ENCODE data around the gene CNOT9. TPM values are rescaled to one million over a fixed set of nuclear protein-coding genes. Genes with fewer than 3 reads are reported as not detected.

Gene CNOT9
- total RNA-seq, 1 experiment from 2014 or later = 45.8 TPM

- TF ChIP-seq CTCF (conservative IDR thresholded peaks at IDR 0.05) = no peak
- TF ChIP-seq EZH2 (IDR thresholded peaks at IDR 0.05; ENCODE audit: low read depth) = no peak
- Histone ChIP-seq H3K79me2 (ENCODE audit: low read depth) (peaks cover 5% of the 10 kb centered on the region; the same call in 1 of the 2 replicates), H3K36me3 (ENCODE audit: low read depth) (peaks cover 19% of the 10 kb centered on the region; the same call in 1 of the 2 replicates), H3K27ac (no peak overlapping the region), H3K9me3 (ENCODE audit: insufficient read depth, low read depth) (no peaks in the 10 kb centered on the region), H3K27me3 (ENCODE audit: insufficient read depth, low read depth) (no peaks in the 10 kb centered on the region), H3F3A (ENCODE audit: insufficient read depth, low read depth) (peaks cover 11% of the 10 kb centered on the region), H3K4me2 (no peak overlapping the region), H2AFZ (no peak overlapping the region), H3K9me2 (ENCODE audit: insufficient read depth) (no peaks in the 10 kb centered on the region), H3K4me3 (no peak overlapping the region), H4K20me1 (ENCODE audit: insufficient read depth) (no peaks in the 10 kb centered on the region), H3K4me1 (replicated peaks; ENCODE audit: insufficient read depth) (no peaks in the 10 kb centered on the region)
- intact Hi-C loops (cut with micrococcal nuclease; ENCODE audit: unreplicated experiment) = no loop called here
- no peak for DNase-seq
- BruUV-seq (replicated peaks) = no TSS peak
- ChIA-PET POLR2A (ENCODE audit: unreplicated experiment) (no interaction called here), CTCF (no interaction called here)
Measured at GRCh38 chr2:218583983-218584850, 15.6 kb downstream of the CNOT9 start.

- CTCF ChIA-PET = no interaction called here
Measured at GRCh38 chr2:218585541-218585940, 16.9 kb downstream of the CNOT9 start.

GRCh38 chr2:218605432-218605831 is 36.8 kb downstream of the CNOT9 start:
- peaks cover 20% of the 10 kb centered on the region; the same call in 1 of the 2 replicates for H3K4me1 ChIP-seq (replicated peaks; ENCODE audit: insufficient read depth)
- no peak overlapping the region for H2AFZ ChIP-seq
- no peak overlapping the region for H3K4me2 ChIP-seq
- no peaks in the 10 kb centered on the region for H4K20me1 ChIP-seq (ENCODE audit: insufficient read depth)
- TF ChIP-seq CTCF (conservative IDR thresholded peaks at IDR 0.05) = no peak
- no peak for TF ChIP-seq EZH2 (IDR thresholded peaks at IDR 0.05; ENCODE audit: low read depth)
- H3K36me3 ChIP-seq (ENCODE audit: low read depth) = no peaks in the 10 kb centered on the region
- intact Hi-C loops (cut with micrococcal nuclease; ENCODE audit: unreplicated experiment) = no loop called here
- H3K4me3 ChIP-seq = no peak overlapping the region
- no TSS peak for BruUV-seq (replicated peaks)
- H3K27ac ChIP-seq = no peak overlapping the region
- no peaks in the 10 kb centered on the region for H3K27me3 ChIP-seq (ENCODE audit: insufficient read depth, low read depth)
- ChIA-PET CTCF (no interaction called here), POLR2A (ENCODE audit: unreplicated experiment) (no interaction called here)
- no peak for DNase-seq
- no peaks in the 10 kb centered on the region for H3K9me3 ChIP-seq (ENCODE audit: insufficient read depth, low read depth)
- H3F3A ChIP-seq (ENCODE audit: insufficient read depth, low read depth) = peaks cover 9% of the 10 kb centered on the region
- no peaks in the 10 kb centered on the region for H3K9me2 ChIP-seq (ENCODE audit: insufficient read depth)
- H3K79me2 ChIP-seq (ENCODE audit: low read depth) = no peaks in the 10 kb centered on the region

More at GRCh38 chr2:218585541-218585940, 16.9 kb downstream of the CNOT9 start:
- no peak for TF ChIP-seq EZH2 (IDR thresholded peaks at IDR 0.05; ENCODE audit: low read depth)
- TF ChIP-seq CTCF (conservative IDR thresholded peaks at IDR 0.05) = no peak
- Histone ChIP-seq H3K4me1 (replicated peaks; ENCODE audit: insufficient read depth) (no peaks in the 10 kb centered on the region), H3K9me2 (ENCODE audit: insufficient read depth) (no peaks in the 10 kb centered on the region), H3K4me3 (no peak overlapping the region), H2AFZ (no peak overlapping the region), H4K20me1 (ENCODE audit: insufficient read depth) (no peaks in the 10 kb centered on the region), H3K27ac (no peak overlapping the region), H3F3A (ENCODE audit: insufficient read depth, low read depth) (peaks cover 15% of the 10 kb centered on the region), H3K4me2 (no peak overlapping the region), H3K79me2 (ENCODE audit: low read depth) (peaks cover 5% of the 10 kb centered on the region; the same call in 1 of the 2 replicates), H3K36me3 (ENCODE audit: low read depth) (peaks cover 25% of the 10 kb centered on the region), H3K9me3 (ENCODE audit: insufficient read depth, low read depth) (no peaks in the 10 kb centered on the region), H3K27me3 (ENCODE audit: insufficient read depth, low read depth) (no peaks in the 10 kb centered on the region)
- intact Hi-C loops (cut with micrococcal nuclease; ENCODE audit: unreplicated experiment) = no loop called here
- no peak for DNase-seq
- no TSS peak for BruUV-seq (replicated peaks)
- POLR2A ChIA-PET (ENCODE audit: unreplicated experiment) = interaction anchor here (0.6 kb wide), 1 partner anchor 24 kb away, joined by 7 read pairs; no protein-coding TSS in a partner anchor

Data from PC-9 (cell line).